ENCODE results near the gene UBL4B. TPM values are rescaled to one million over a fixed set of nuclear protein-coding genes. Genes with fewer than 3 reads are reported as not detected.

Gene UBL4B
- not detected for polyA plus RNA-seq (2013, experiment 1 of 2)
- polyA plus RNA-seq (2013, experiment 2 of 2), result not detected

GRCh38 chr1:110112143-110112542 lies at the start of gene UBL4B:
Gene UBL4B (plus strand): TSS chr1:110112443. CDS start chr1:110112535, 92 bp downstream.
- H3K4ac ChIP-seq (ENCODE audit: low read length), result no peak within 1 kb of the TSS
- H3K36me3 ChIP-seq (replicated peaks in 1 of 2; ENCODE audit: control insufficient read depth in 2 of 2, insufficient read depth in 2 of 2, low read length in 2 of 2), result no peaks in the 10 kb centered on the region
- no peaks in the 10 kb centered on the region for H3K9me3 ChIP-seq (replicated peaks in 1 of 2; ENCODE audit: control insufficient read depth in 2 of 2, insufficient read depth in 1 of 2, low read depth in 1 of 2, low read length in 2 of 2)
- no CpG with 5 or more reads among the region's 5 CpGs for WGBS, 2 donors (ENCODE audit: extremely low coverage in 2 of 2, insufficient read length in 2 of 2, insufficient replicate concordance in 1 of 2)
- H2AK5ac ChIP-seq (ENCODE audit: low read depth, low read length), result peak within 1 kb of the TSS; percentile 18
- H3K79me1 ChIP-seq (ENCODE audit: low read depth, low read length), result no peaks in the 10 kb centered on the region
- H3K4me3 ChIP-seq (ENCODE audit: low read length in 2 of 2), result no peak within 1 kb of the TSS
- no peak within 1 kb of the TSS for H2BK5ac ChIP-seq (ENCODE audit: low read length)
- H3K9ac ChIP-seq (ENCODE audit: low read depth, low read length, poor library complexity), result no peak within 1 kb of the TSS
- H3K23ac ChIP-seq (ENCODE audit: low read depth, low read length, poor library complexity), result peak within 1 kb of the TSS; percentile 11
- no peak within 1 kb of the TSS for H3K4me2 ChIP-seq (ENCODE audit: insufficient read depth, low read length, poor library complexity, severe bottlenecking)
- peak within 1 kb of the TSS; percentile 35 for H2BK15ac ChIP-seq (ENCODE audit: low read length)
- peaks cover 0 to 2% of the 10 kb centered on the region in 2 donors for H3K4me1 ChIP-seq (ENCODE audit: control insufficient read depth in 2 of 2, insufficient read depth in 1 of 2, low read depth in 1 of 2, low read length in 2 of 2)
- H4K8ac ChIP-seq (ENCODE audit: low read depth, low read length), result no peak within 1 kb of the TSS
- no peak within 1 kb of the TSS for H3K27ac ChIP-seq (replicated peaks; ENCODE audit: low read length)
- no peak for DNase-seq (ENCODE audit: low spot score)
- H2BK120ac ChIP-seq (ENCODE audit: low read depth, low read length), result no peak within 1 kb of the TSS
- H2AFZ ChIP-seq (ENCODE audit: low read length), result no peak within 1 kb of the TSS
- no peak within 1 kb of the TSS for H4K91ac ChIP-seq (ENCODE audit: low read depth, low read length, poor library complexity)
- H3K18ac ChIP-seq (ENCODE audit: low read length), result peak within 1 kb of the TSS; percentile 3
- H3K27me3 ChIP-seq (ENCODE audit: control insufficient read depth in 3 of 3, insufficient read depth in 3 of 3, low read depth in 1 of 3, low read length in 3 of 3), result peaks cover 0 to 90% (median 0%) of the 10 kb centered on the region in 3 experiments
- no peak within 1 kb of the TSS for H2BK12ac ChIP-seq (ENCODE audit: low read length)
- no peak within 1 kb of the TSS for H3K14ac ChIP-seq (ENCODE audit: low read length)

- Histone ChIP-seq H4K8ac (ENCODE audit: low read depth, low read length) (no peak overlapping the region), H3K18ac (ENCODE audit: low read length) (no peak overlapping the region), H3K36me3 (replicated peaks in 1 of 2; ENCODE audit: control insufficient read depth in 2 of 2, insufficient read depth in 2 of 2, low read length in 2 of 2) (peaks cover 10 to 36% of the 10 kb centered on the region in 2 donors), H2AFZ (ENCODE audit: low read length) (no peak overlapping the region), H2BK12ac (ENCODE audit: low read length) (no peak overlapping the region), H3K9me3 (replicated peaks in 1 of 2; ENCODE audit: control insufficient read depth in 2 of 2, insufficient read depth in 1 of 2, low read depth in 1 of 2, low read length in 2 of 2) (peaks cover 4 to 6% of the 10 kb centered on the region in 2 donors), H2AK5ac (ENCODE audit: low read depth, low read length) (no peak overlapping the region), H3K4ac (ENCODE audit: low read length) (no peak overlapping the region), H3K27me3 (ENCODE audit: control insufficient read depth in 3 of 3, insufficient read depth in 3 of 3, low read depth in 1 of 3, low read length in 3 of 3) (peaks cover 8 to 27% (median 20%) of the 10 kb centered on the region in 3 experiments), H2BK5ac (ENCODE audit: low read length) (peak overlapping the region; percentile 45), H3K9ac (ENCODE audit: low read depth, low read length, poor library complexity) (peak overlapping the region; percentile 14), H3K23ac (ENCODE audit: low read depth, low read length, poor library complexity) (no peak overlapping the region), H2BK120ac (ENCODE audit: low read depth, low read length) (no peak overlapping the region), H4K91ac (ENCODE audit: low read depth, low read length, poor library complexity) (no peak overlapping the region), H2BK15ac (ENCODE audit: low read length) (no peak overlapping the region), H3K79me1 (ENCODE audit: low read depth, low read length) (no peaks in the 10 kb centered on the region), H3K27ac (replicated peaks; ENCODE audit: low read length) (no peak overlapping the region), H3K4me3 (ENCODE audit: low read length in 2 of 2) (no peak overlapping the region), H3K4me1 (ENCODE audit: control insufficient read depth in 2 of 2, insufficient read depth in 1 of 2, low read depth in 1 of 2, low read length in 2 of 2) (peaks cover 0 to 5% of the 10 kb centered on the region in 2 donors), H3K14ac (ENCODE audit: low read length) (no peak overlapping the region), H3K4me2 (ENCODE audit: insufficient read depth, low read length, poor library complexity, severe bottlenecking) (no peak overlapping the region)
- WGBS, 2 donors (ENCODE audit: extremely low coverage in 2 of 2, insufficient read length in 2 of 2, insufficient replicate concordance in 1 of 2), result no CpG with 5 or more reads among the region's 2 CpGs
- DNase-seq (ENCODE audit: low spot score), result no peak
These were observed 49.6 kb upstream of the UBL4B start for GRCh38 chr1:110062612-110063011.

- Histone ChIP-seq H2BK120ac (ENCODE audit: low read depth, low read length) (no peak overlapping the region), H3K4me3 (ENCODE audit: low read length in 2 of 2) (no peak overlapping the region), H3K4me1 (ENCODE audit: control insufficient read depth in 2 of 2, insufficient read depth in 1 of 2, low read depth in 1 of 2, low read length in 2 of 2) (peaks cover 0 to 6% of the 10 kb centered on the region in 2 donors), H2BK12ac (ENCODE audit: low read length) (no peak overlapping the region), H2BK5ac (ENCODE audit: low read length) (no peak overlapping the region), H3K14ac (ENCODE audit: low read length) (no peak overlapping the region), H3K9me3 (replicated peaks in 1 of 2; ENCODE audit: control insufficient read depth in 2 of 2, insufficient read depth in 1 of 2, low read depth in 1 of 2, low read length in 2 of 2) (peaks cover 4 to 6% of the 10 kb centered on the region in 2 donors), H4K8ac (ENCODE audit: low read depth, low read length) (no peak overlapping the region), H2AFZ (ENCODE audit: low read length) (no peak overlapping the region), H3K79me1 (ENCODE audit: low read depth, low read length) (no peaks in the 10 kb centered on the region), H3K18ac (ENCODE audit: low read length) (peak overlapping the region; percentile 19), H3K36me3 (replicated peaks in 1 of 2; ENCODE audit: control insufficient read depth in 2 of 2, insufficient read depth in 2 of 2, low read length in 2 of 2) (peaks cover 8 to 24% of the 10 kb centered on the region in 2 donors), H3K4ac (ENCODE audit: low read length) (no peak overlapping the region), H2AK5ac (ENCODE audit: low read depth, low read length) (no peak overlapping the region), H4K91ac (ENCODE audit: low read depth, low read length, poor library complexity) (no peak overlapping the region), H3K23ac (ENCODE audit: low read depth, low read length, poor library complexity) (no peak overlapping the region), H2BK15ac (ENCODE audit: low read length) (no peak overlapping the region), H3K27ac (replicated peaks; ENCODE audit: low read length) (no peak overlapping the region), H3K9ac (ENCODE audit: low read depth, low read length, poor library complexity) (no peak overlapping the region), H3K4me2 (ENCODE audit: insufficient read depth, low read length, poor library complexity, severe bottlenecking) (no peak overlapping the region), H3K27me3 (ENCODE audit: control insufficient read depth in 3 of 3, insufficient read depth in 3 of 3, low read depth in 1 of 3, low read length in 3 of 3) (peaks cover 20 to 39% (median 32%) of the 10 kb centered on the region in 3 experiments)
- no peak for DNase-seq (ENCODE audit: low spot score)
- no CpG with 5 or more reads among the region's 4 CpGs for WGBS, 2 donors (ENCODE audit: extremely low coverage in 2 of 2, insufficient read length in 2 of 2, insufficient replicate concordance in 1 of 2)
These were observed 48.5 kb upstream of the UBL4B start for GRCh38 chr1:110063781-110064180.

GRCh38 chr1:110064576-110065337 lies 47.5 kb upstream of the UBL4B start:
- Histone ChIP-seq H3K36me3 (replicated peaks in 1 of 2; ENCODE audit: control insufficient read depth in 2 of 2, insufficient read depth in 2 of 2, low read length in 2 of 2) (peaks cover 8 to 18% of the 10 kb centered on the region in 2 donors), H3K4ac (ENCODE audit: low read length) (no peak overlapping the region), H3K4me3 (ENCODE audit: low read length in 2 of 2) (no peak overlapping the region), H2AK5ac (ENCODE audit: low read depth, low read length) (peak overlapping the region; percentile 17), H3K4me1 (ENCODE audit: control insufficient read depth in 2 of 2, insufficient read depth in 1 of 2, low read depth in 1 of 2, low read length in 2 of 2) (peaks cover 0 to 6% of the 10 kb centered on the region in 2 donors), H2BK12ac (ENCODE audit: low read length) (no peak overlapping the region), H3K9ac (ENCODE audit: low read depth, low read length, poor library complexity) (no peak overlapping the region), H2BK5ac (ENCODE audit: low read length) (no peak overlapping the region), H3K79me1 (ENCODE audit: low read depth, low read length) (no peaks in the 10 kb centered on the region), H2BK120ac (ENCODE audit: low read depth, low read length) (no peak overlapping the region), H3K27ac (replicated peaks; ENCODE audit: low read length) (no peak overlapping the region), H3K27me3 (ENCODE audit: control insufficient read depth in 3 of 3, insufficient read depth in 3 of 3, low read depth in 1 of 3, low read length in 3 of 3) (peaks cover 30 to 49% (median 41%) of the 10 kb centered on the region in 3 experiments), H2BK15ac (ENCODE audit: low read length) (no peak overlapping the region), H3K9me3 (replicated peaks in 1 of 2; ENCODE audit: control insufficient read depth in 2 of 2, insufficient read depth in 1 of 2, low read depth in 1 of 2, low read length in 2 of 2) (peaks cover 4 to 6% of the 10 kb centered on the region in 2 donors), H4K91ac (ENCODE audit: low read depth, low read length, poor library complexity) (no peak overlapping the region), H3K18ac (ENCODE audit: low read length) (peak overlapping the region; percentile 25), H4K8ac (ENCODE audit: low read depth, low read length) (no peak overlapping the region), H3K14ac (ENCODE audit: low read length) (peak overlapping the region; percentile 67), H2AFZ (ENCODE audit: low read length) (no peak overlapping the region), H3K4me2 (ENCODE audit: insufficient read depth, low read length, poor library complexity, severe bottlenecking) (no peak overlapping the region), H3K23ac (ENCODE audit: low read depth, low read length, poor library complexity) (no peak overlapping the region)
- WGBS, 2 donors (ENCODE audit: extremely low coverage in 2 of 2, insufficient read length in 2 of 2, insufficient replicate concordance in 1 of 2), result no CpG with 5 or more reads among the region's 18 CpGs
- DNase-seq (ENCODE audit: low spot score), result no peak

All from neuronal stem cell (in vitro differentiated cells).